HCT116 (cell line): ENCODE results near the gene SVIL. TPM values are rescaled to one million over a fixed set of nuclear protein-coding genes. Genes with fewer than 3 reads are reported as not detected.

ENCODE experiments used
- ATAC-seq: fragments of 200-7000 bp; cut with Tn5 transposase; 2 replicates; pipeline ENCODE4 v1.9.1; 2020; ENCODE audit warnings: mild to moderate bottlenecking, moderate library complexity
- BruUV-seq: library from RNA; stranded (reverse); fragments of 400-500 nt; replicated peaks from 2 replicates; lab custom pipeline; 2021; lab: Mats Ljungman, UMichigan
- CTCF ChIA-PET: fragments of 300-600 bp; sonication (Branson Sonifier 250); formaldehyde crosslinking; loops from one replicate; lab custom pipeline; 2021; ENCODE audit warnings: antibody characterized with exemption; lab: Charles Lee
- POLR2A ChIA-PET: fragments of 300-600, 350-600 bp; sonication (Branson Sonifier 250); formaldehyde crosslinking; loops from one replicate; lab custom pipeline; 2021; ENCODE audit warnings: antibody characterized with exemption; lab: Charles Lee
- RAD21 ChIA-PET, 2 experiments: fragments of 300-600 bp; sonication (Branson Sonifier 250); formaldehyde crosslinking; loops; one replicate each; lab custom pipeline; 2023; ENCODE audit warnings: low total read pairs in 2 of 2; ENCODE audit not compliant: uncharacterized antibody in 2 of 2, unreplicated experiment in 2 of 2, low non-redundant PET in 1 of 2; lab: Charles Lee
- DNase-seq: peaks from one replicate; pipeline ENCODE4 v3.0.0-alpha.2; 2010; ENCODE audit warnings: low read depth, low spot score
- H2AFZ ChIP-seq: fragments of 200-600 bp; shearing (Covaris generic), sonication (generic); 2 replicates; pipeline ENCODE4 v1.6.1; 2017; ENCODE audit warnings: low read depth, mixed run types, mixed read lengths, antibody characterized with exemption, low read length; ENCODE audit not compliant: poor library complexity, severe bottlenecking
- H3K27ac ChIP-seq: 2 replicates; pipeline ENCODE4 v1.5.1; 2012; ENCODE audit warnings: low read depth, low read length
- H3K27me3 ChIP-seq: fragments of 200-600 bp; sonication (generic); 2 replicates; pipeline ENCODE4 v1.6.1; 2016; ENCODE audit warnings: mixed run types, low read length, mixed read lengths; ENCODE audit not compliant: insufficient read depth
- H3K36me3 ChIP-seq, 2 experiments: fragments of 200-500 bp in 1 of 2; fragments of 200-600 bp in 1 of 2; sonication (Bioruptor generic) in 1 of 2; sonication (generic) in 1 of 2; 2 replicates each; pipeline versions ENCODE4 v1.5.1 to v1.6.1; 2014 to 2016; ENCODE audit warnings: low read length in 2 of 2, inconsistent platforms in 1 of 2, mixed read lengths in 1 of 2, mixed run types in 1 of 2; ENCODE audit not compliant: insufficient read depth in 2 of 2, control insufficient read depth in 1 of 2
- H3K4me1 ChIP-seq, 2 experiments: fragments of 200-600 bp in 1 of 2; sonication (generic) in 1 of 2; 2 replicates each; pipeline versions ENCODE4 v1.5.1 to v1.6.1; 2012 to 2017; ENCODE audit warnings: low read length in 2 of 2, inconsistent platforms in 1 of 2, mild to moderate bottlenecking in 1 of 2, mixed read lengths in 1 of 2, mixed run types in 1 of 2, moderate library complexity in 1 of 2; ENCODE audit not compliant: insufficient read depth in 2 of 2, control insufficient read depth in 1 of 2
- H3K4me2 ChIP-seq: fragments of 200-600 bp; sonication (generic); 2 replicates; pipeline ENCODE4 v1.6.1; 2017; ENCODE audit warnings: mixed run types, low read length, mixed read lengths
- H3K4me3 ChIP-seq, 2 experiments: fragments of 200-600 bp in 1 of 2; sonication (generic) in 1 of 2; replicated peaks in 1 of 2; 2 replicates each; pipeline ENCODE4 v1.5.1; 2011 to 2016; ENCODE audit warnings: low read length in 2 of 2, control low read depth in 1 of 2, low read depth in 1 of 2, mild to moderate bottlenecking in 1 of 2, mixed read lengths in 1 of 2, mixed run types in 1 of 2
- H3K79me2 ChIP-seq: fragments of 200-600 bp; sonication (generic); 2 replicates; pipeline ENCODE4 v1.6.1; 2017; ENCODE audit warnings: mild to moderate bottlenecking, mixed run types, low read length, moderate library complexity, mixed read lengths; ENCODE audit not compliant: insufficient read depth
- H3K9ac ChIP-seq: fragments of 200-600 bp; sonication (generic); 2 replicates; pipeline ENCODE4 v1.6.1; 2016; ENCODE audit warnings: low read length, mixed read lengths
- H3K9me2 ChIP-seq: fragments of 200-600 bp; sonication (generic), shearing (Covaris generic); 2 replicates; pipeline ENCODE4 v1.6.1; 2017; ENCODE audit warnings: mixed run types, mild to moderate bottlenecking, moderate library complexity; ENCODE audit not compliant: insufficient read depth
- H3K9me3 ChIP-seq, 2 experiments: fragments of 200-500 bp in 1 of 2; fragments of 200-600 bp in 1 of 2; sonication (Bioruptor generic) in 1 of 2; sonication (generic) in 1 of 2; 2 replicates each; pipeline ENCODE4 v1.6.1; 2014 to 2017; ENCODE audit warnings: low read length in 2 of 2, mixed read lengths in 2 of 2, inconsistent platforms in 1 of 2, low read depth in 1 of 2, mild to moderate bottlenecking in 1 of 2, mixed run types in 1 of 2, moderate library complexity in 1 of 2; ENCODE audit not compliant: control insufficient read depth in 1 of 2, insufficient read depth in 1 of 2
- H4K20me1 ChIP-seq: fragments of 200-600 bp; sonication (generic), shearing (Covaris generic); 2 replicates; pipeline ENCODE4 v1.6.1; 2017; ENCODE audit warnings: mixed run types, mild to moderate bottlenecking, moderate library complexity; ENCODE audit not compliant: insufficient read depth
- CBX3 ChIP-seq: IDR thresholded peaks from 2 replicates; pipeline ENCODE4 v1.6.1; 2012; ENCODE audit warnings: low read depth
- CEBPB ChIP-seq: IDR thresholded peaks from 2 replicates; pipeline ENCODE4 v1.6.1; 2012; ENCODE audit warnings: low read depth
- EZH2phosphoT487 ChIP-seq: fragments of 200-600 bp; IDR thresholded peaks from 2 replicates; pipeline ENCODE4 v1.6.1; 2018; ENCODE audit warnings: antibody characterized with exemption, borderline replicate concordance
- FOSL1 ChIP-seq: IDR thresholded peaks from 2 replicates; pipeline ENCODE4 v1.6.1; 2012; ENCODE audit warnings: low read depth
- SP1 ChIP-seq: IDR thresholded peaks from 2 replicates; pipeline ENCODE4 v1.6.1; 2012; ENCODE audit warnings: low read depth
- intact Hi-C: fragments of 100-400 bp; cut with micrococcal nuclease; formaldehyde crosslinking; loops from 2 replicates; pipeline ENCODE4 v1.10.0; 2022
- total RNA-seq: library from RNA; stranded (reverse); gene quantifications from one replicate; pipeline ENCODE4 v1.2.1, GENCODE V29; 2021; ENCODE audit not compliant: unreplicated experiment
- TF ChIP-seq, protein P1 (sequence below): IDR thresholded peaks from 2 replicates; pipeline ENCODE4 v1.6.1; 2012
- TF ChIP-seq, protein P2 (sequence below), 3 experiments: fragments of 200-600 bp in 1 of 3; sonication (generic) in 1 of 3; IDR thresholded peaks in 2 of 3; conservative IDR thresholded peaks in 1 of 3; 2 replicates each; pipeline ENCODE4 v1.5.1; 2012 to 2017; ENCODE audit warnings: low read depth in 2 of 3, low read length in 2 of 3, antibody characterized with exemption in 1 of 3, borderline replicate concordance in 1 of 3, control low read depth in 1 of 3, mild to moderate bottlenecking in 1 of 3, mixed read lengths in 1 of 3, mixed run types in 1 of 3, moderate library complexity in 1 of 3; ENCODE audit not compliant: insufficient read depth in 1 of 3

SVIL gene
- total RNA-seq, 1 experiment from 2014 or later = 27.0 TPM

- Histone ChIP-seq H3K36me3 (no peaks in the 10 kb centered on the region; a peak in 1 of 4 replicates), H3K4me3 (no peak overlapping the region), H3K27ac (no peak overlapping the region), H4K20me1 (peaks cover 4% of the 10 kb centered on the region; the same call in 1 of the 2 replicates), H3K27me3 (no peaks in the 10 kb centered on the region), H3K4me1 (peaks cover 4 to 11% of the 10 kb centered on the region in 2 experiments; a peak in 3 of 4 replicates), H3K9me3 (peaks cover 0 to 8% of the 10 kb centered on the region in 2 experiments; a peak in 1 of 4 replicates), H3K9me2 (no peaks in the 10 kb centered on the region), H2AFZ (no peak overlapping the region), H3K9ac (no peak overlapping the region), H3K4me2 (no peak overlapping the region), H3K79me2 (peaks cover 60% of the 10 kb centered on the region)
- no peak for TF ChIP-seq SP1
- TF ChIP-seq, protein P1, sequence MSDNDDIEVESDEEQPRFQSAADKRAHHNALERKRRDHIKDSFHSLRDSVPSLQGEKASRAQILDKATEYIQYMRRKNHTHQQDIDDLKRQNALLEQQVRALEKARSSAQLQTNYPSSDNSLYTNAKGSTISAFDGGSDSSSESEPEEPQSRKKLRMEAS = no peak
- TF ChIP-seq FOSL1 = no peak
- TF ChIP-seq CBX3 = no peak
- TF ChIP-seq, protein P2, sequence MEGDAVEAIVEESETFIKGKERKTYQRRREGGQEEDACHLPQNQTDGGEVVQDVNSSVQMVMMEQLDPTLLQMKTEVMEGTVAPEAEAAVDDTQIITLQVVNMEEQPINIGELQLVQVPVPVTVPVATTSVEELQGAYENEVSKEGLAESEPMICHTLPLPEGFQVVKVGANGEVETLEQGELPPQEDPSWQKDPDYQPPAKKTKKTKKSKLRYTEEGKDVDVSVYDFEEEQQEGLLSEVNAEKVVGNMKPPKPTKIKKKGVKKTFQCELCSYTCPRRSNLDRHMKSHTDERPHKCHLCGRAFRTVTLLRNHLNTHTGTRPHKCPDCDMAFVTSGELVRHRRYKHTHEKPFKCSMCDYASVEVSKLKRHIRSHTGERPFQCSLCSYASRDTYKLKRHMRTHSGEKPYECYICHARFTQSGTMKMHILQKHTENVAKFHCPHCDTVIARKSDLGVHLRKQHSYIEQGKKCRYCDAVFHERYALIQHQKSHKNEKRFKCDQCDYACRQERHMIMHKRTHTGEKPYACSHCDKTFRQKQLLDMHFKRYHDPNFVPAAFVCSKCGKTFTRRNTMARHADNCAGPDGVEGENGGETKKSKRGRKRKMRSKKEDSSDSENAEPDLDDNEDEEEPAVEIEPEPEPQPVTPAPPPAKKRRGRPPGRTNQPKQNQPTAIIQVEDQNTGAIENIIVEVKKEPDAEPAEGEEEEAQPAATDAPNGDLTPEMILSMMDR (IDR thresholded peaks at IDR 0.05 in 2 of 3, conservative IDR thresholded peaks at IDR 0.05 in 1 of 3; ENCODE audit: borderline replicate concordance in 1 of 3, insufficient read depth in 1 of 3, low read depth in 2 of 3, low read length in 2 of 3) = no peak
- no peak for TF ChIP-seq EZH2phosphoT487
- TF ChIP-seq CEBPB = no peak
- ChIA-PET RAD21 (no interaction called here), POLR2A (no interaction called here), CTCF (no interaction called here)
- ATAC-seq (no peak), DNase-seq (no peak)
- BruUV-seq = no TSS peak
- intact Hi-C loops = no loop called here
Measured at GRCh38 chr10:29412485-29412884, 222.3 kb downstream of the SVIL start.
